SK-MEL-5 (cell line): ENCODE results near the gene ZC3H8. TPM values are rescaled to one million over a fixed set of nuclear protein-coding genes. Genes with fewer than 3 reads are reported as not detected.
"Not testable (repeated sequence)": the region's sequence is repeated elsewhere in the genome, so short reads cannot be mapped to it uniquely, and the experiment has no call there.

ENCODE experiments used
- DNase-seq: peaks from one replicate; pipeline ENCODE4 v3.0.0-alpha.2; 2016; ENCODE audit warnings: low read depth, low spot score
- in situ Hi-C: cut with HindIII; loops from 2 replicates; pipeline ENCODE4 v1.10.0; 2016; ENCODE audit warnings: low sequenced_read_pairs, high pct_unique_total_duplicates, low pct_unique_long_range_greater_than_20kb
- total RNA-seq: library from RNA; depleted of rRNA; stranded (reverse); fragments of >200 nt; shearing (Covaris generic); gene quantifications from 2 replicates; pipeline ENCODE4 v1.2.3, GENCODE V29; 2014

ZC3H8 gene
- total RNA-seq, 1 experiment from 2014 or later: 19.7 TPM

- DNase-seq: peak; percentile 63
- in situ Hi-C loops: no loop called here
Observed at GRCh38 chr2:112216167-112216566, 38.7 kb downstream of the ZC3H8 start.

- DNase-seq, in situ Hi-C loops: not testable (repeated sequence)
Observed at GRCh38 chr2:112207905-112208304, 46.9 kb downstream of the ZC3H8 start.

DNA sequence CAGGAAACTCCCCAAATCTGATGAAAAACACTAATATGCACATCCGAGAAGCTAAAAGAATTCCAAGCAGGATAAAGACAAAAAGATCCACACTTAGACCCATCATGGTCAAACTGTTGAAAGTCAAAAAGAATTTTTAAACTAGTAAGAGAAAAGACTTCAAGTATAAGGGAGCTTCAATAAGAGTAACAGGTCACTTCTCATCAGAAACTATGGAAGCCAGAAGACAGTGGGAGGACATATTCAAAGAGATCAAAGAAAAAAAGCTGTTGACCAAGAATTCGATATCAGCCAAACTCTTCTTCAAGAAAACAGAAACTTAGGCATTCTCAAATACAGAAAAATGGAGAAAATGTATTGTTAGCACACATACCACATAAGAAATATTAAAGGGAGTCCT is 50.4 kb downstream of the ZC3H8 start:
- DNase-seq: peak; percentile 14
- in situ Hi-C loops: no loop called here

- DNase-seq: no peak
- in situ Hi-C loops: no loop called here
Observed at GRCh38 chr2:112201696-112202430, 53.0 kb downstream of the ZC3H8 start.

- no peak for DNase-seq
- in situ Hi-C loops: no loop called here
Observed at GRCh38 chr2:112199188-112199587, 55.7 kb downstream of the ZC3H8 start.

DNA sequence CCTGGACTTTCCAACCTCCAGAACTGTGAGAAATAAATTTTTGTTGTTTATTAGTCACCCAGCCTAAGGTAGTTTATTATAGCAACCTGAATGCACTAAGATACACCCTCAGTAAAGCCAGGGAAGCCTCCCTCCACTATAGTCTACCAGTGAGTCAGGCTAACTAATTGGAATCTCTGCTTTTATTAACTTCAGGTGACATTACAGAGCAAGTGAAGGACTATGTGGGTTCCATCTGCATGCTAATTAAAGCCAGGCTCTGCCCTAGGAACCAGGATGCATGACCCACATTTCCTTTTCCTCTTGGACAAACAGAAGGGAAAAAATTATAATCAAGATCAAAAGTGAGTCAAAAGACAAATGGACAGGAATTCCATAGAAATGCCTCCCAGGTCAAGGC is 56.1 kb downstream of the ZC3H8 start:
- in situ Hi-C loops: no loop called here
- no peak for DNase-seq

DNA sequence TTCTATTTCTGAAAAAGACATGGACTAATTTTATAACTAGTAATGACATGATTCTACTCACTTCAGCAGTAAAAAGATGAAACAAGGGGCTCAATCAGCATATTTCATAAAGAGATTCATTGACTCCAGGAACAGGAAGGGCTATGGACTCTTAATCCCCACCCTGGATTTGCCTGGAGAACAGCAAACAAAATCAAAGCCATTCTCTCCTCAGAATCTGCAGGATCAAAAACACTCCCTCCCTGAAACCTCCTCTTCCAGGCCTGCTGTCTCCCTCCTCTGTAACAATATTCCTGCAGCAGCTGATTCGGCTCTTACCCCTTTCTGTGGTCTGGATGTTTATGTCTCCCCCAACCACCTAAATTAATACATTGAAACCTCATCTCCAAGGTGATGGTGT is 57.0 kb downstream of the ZC3H8 start:
- in situ Hi-C loops: no loop called here
- no peak for DNase-seq

DNA sequence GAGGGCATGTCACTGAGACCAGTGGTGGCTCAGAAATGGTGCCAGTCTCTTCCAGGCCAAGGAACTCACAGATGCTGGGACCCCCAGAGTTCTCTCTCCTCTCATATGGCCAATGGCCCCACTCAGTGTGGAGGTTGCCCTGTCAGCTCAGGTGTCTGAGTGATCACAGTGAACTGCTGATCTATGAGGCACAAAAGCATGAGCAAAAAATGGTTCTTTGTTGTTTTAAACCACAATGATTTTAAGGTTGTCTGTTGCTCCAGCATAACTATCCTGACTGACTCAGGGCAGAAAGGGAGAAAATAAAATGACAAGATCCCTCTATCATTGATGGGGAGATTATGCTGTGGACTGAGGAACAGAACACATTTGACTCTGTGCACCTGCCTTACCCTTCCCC is 58.9 kb downstream of the ZC3H8 start:
- DNase-seq: no peak
- in situ Hi-C loops: no loop called here

DNA sequence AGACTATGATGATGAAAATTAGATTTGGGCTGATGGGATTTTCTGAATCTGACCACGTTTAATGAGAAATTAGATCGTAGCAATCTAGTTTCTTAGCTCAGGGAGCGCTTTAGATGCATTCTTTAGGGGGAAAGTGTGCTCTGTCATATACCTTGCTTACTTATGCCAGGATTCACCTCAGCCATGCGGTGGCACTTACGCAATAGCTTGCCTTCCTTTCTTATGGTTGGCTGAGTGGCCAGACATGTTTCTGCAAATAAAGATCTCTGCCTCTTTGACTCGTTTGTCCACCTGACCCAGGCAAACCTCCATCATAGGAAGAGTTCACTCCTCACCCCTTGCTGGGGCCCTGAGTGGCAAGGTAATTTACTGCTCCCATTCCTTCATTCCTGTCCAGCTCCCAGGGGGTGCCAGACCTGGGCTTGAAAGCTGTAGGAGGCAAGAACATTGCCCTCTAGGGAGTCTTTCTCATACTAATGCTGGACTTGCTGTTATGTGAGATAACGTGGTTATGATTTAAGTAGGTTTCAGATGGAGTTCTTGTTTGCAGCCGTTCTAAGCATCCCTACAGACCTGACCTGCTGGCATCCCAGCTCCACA is 59.6 kb downstream of the ZC3H8 start:
- no peak for DNase-seq
- in situ Hi-C loops: no loop called here

- in situ Hi-C loops: no loop called here
- DNase-seq: no peak
Observed at GRCh38 chr2:112194482-112194881, 60.4 kb downstream of the ZC3H8 start.

- in situ Hi-C loops: no loop called here
- no peak for DNase-seq
Observed at GRCh38 chr2:112194028-112194427, 60.8 kb downstream of the ZC3H8 start.

- in situ Hi-C loops: no loop called here
- no peak for DNase-seq
Observed at GRCh38 chr2:112189001-112189556, 65.8 kb downstream of the ZC3H8 start.

GRCh38 chr2:112187805-112188596 is 66.8 kb downstream of the ZC3H8 start:
- DNase-seq: peak; percentile 71
- in situ Hi-C loops: no loop called here

GRCh38 chr2:112187046-112187715 is 67.7 kb downstream of the ZC3H8 start:
- no peak for DNase-seq
- in situ Hi-C loops: no loop called here

GRCh38 chr2:112185131-112185530 is 69.7 kb downstream of the ZC3H8 start:
- in situ Hi-C loops: no loop called here
- DNase-seq: no peak

GRCh38 chr2:112184121-112184520 is 70.7 kb downstream of the ZC3H8 start:
- no peak for DNase-seq
- in situ Hi-C loops: no loop called here

DNA sequence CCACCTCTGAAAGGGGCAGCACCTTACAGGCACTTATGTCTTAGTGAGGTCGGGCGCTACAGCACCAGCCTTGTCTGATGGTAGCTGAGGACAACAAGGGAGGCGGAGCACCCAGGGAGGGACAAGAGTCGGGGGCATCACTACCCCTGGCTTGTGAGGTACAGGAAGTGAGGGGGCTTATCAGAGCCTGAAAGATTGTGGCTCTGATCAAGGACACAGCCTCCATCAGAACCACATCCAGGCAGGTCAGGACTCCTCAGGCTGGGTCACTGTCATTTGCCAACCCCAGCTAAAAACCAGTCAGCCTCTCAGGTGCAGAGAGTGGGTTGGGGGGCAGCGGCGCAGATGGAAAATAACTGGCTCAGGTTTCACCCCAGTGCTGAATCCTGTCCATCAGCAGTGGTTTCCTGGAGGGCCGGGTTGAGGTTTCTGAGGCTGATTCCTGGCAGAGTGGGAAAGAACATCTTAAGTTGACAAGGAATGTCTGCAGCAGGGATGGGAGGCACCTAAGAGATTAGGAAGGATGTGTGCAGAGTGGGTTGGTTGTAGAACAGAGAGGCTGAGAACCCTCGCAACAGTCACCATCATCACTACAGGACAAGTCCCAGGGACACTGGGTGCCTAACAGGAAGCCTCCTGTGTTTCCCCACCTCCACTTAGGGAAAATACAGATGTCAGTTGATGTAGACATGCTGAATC is 71.4 kb downstream of the ZC3H8 start:
- no peak for DNase-seq
- in situ Hi-C loops: no loop called here
